HG02973 (cell line): ENCODE data around the gene BARD1.
A peak's percentile ranks its signal among the peaks of the same experiment; 100 is the strongest.
"Not testable (repeated sequence)": the region's sequence is repeated elsewhere in the genome, so short reads cannot be mapped to it uniquely, and the experiment has no call there.

Source experiments
- ATAC-seq: cut with Tn5 transposase; IDR thresholded peaks from one replicate; pipeline ENCODE4 v1.9.1; 2021; ENCODE audit warnings: moderate library complexity; ENCODE audit not compliant: unreplicated experiment

The BARD1 gene

GRCh38 chr2:214808981-214809750, at the start of gene BARD1:
BARD1 (minus strand) TSS chr2:214809683; CDS start chr2:214809569, 114 bp downstream.
- ATAC-seq: peak; percentile 25

- no peak for ATAC-seq
These were observed 46.7 kb upstream of the BARD1 start for GRCh38 chr2:214856137-214856536.

- no peak for ATAC-seq
These were observed 44.4 kb upstream of the BARD1 start for GRCh38 chr2:214853906-214854305.

- ATAC-seq: no peak
These were observed 34.3 kb upstream of the BARD1 start for GRCh38 chr2:214843823-214844222.

- peak; percentile 87 for ATAC-seq
These were observed 30.0 kb upstream of the BARD1 start for GRCh38 chr2:214839464-214839863.

GRCh38 chr2:214837466-214837865, 28.0 kb upstream of the BARD1 start:
- ATAC-seq: no peak

GRCh38 chr2:214836568-214836967, 27.1 kb upstream of the BARD1 start:
- ATAC-seq: no peak

GRCh38 chr2:214830794-214831346, 21.4 kb upstream of the BARD1 start:
- ATAC-seq: no peak

GRCh38 chr2:214816008-214816533, 6.6 kb upstream of the BARD1 start:
- ATAC-seq: no peak

GRCh38 chr2:214810671-214811070, 1.2 kb upstream of the BARD1 start:
- no peak for ATAC-seq

GRCh38 chr2:214809751-214810564, 475 bp upstream of the BARD1 start:
- ATAC-seq: peak; percentile 85

- ATAC-seq: peak; percentile 11
These were observed 1.8 kb downstream of the BARD1 start for GRCh38 chr2:214807653-214808052.

- no peak for ATAC-seq
These were observed 7.6 kb downstream of the BARD1 start for GRCh38 chr2:214801768-214802397.

- ATAC-seq: no peak
These were observed 8.4 kb downstream of the BARD1 start for GRCh38 chr2:214801068-214801467.

- no peak for ATAC-seq
These were observed 9.3 kb downstream of the BARD1 start for GRCh38 chr2:214800180-214800579.

GRCh38 chr2:214796911-214797310, 12.6 kb downstream of the BARD1 start:
- ATAC-seq: no peak

- not testable (repeated sequence) for ATAC-seq
These were observed 26.3 kb downstream of the BARD1 start for GRCh38 chr2:214783181-214783580.

- ATAC-seq: no peak
These were observed 26.8 kb downstream of the BARD1 start for GRCh38 chr2:214782671-214783070.

- no peak for ATAC-seq
These were observed 28.3 kb downstream of the BARD1 start for GRCh38 chr2:214781226-214781625.

GRCh38 chr2:214775971-214776370, 33.5 kb downstream of the BARD1 start:
- no peak for ATAC-seq

- no peak for ATAC-seq
These were observed 35.4 kb downstream of the BARD1 start for GRCh38 chr2:214774108-214774507.
